Stomach (tissue), 9 donors: ENCODE data around the gene DCST1. TPM values are rescaled to one million over a fixed set of nuclear protein-coding genes. Genes with fewer than 3 reads are reported as not detected.

ENCODE experiments used
- DNase-seq, 2 donors: peaks; one replicate each; pipeline versions ENCODE4 v3.0.0 to v3.0.0-alpha.2; 2013 to 2019
- H3K27ac ChIP-seq, 5 donors: fragments of 200-600 bp in 4 of 5; sonication (generic) in 4 of 5; one replicate each; pipeline ENCODE4 v1.5.1; 2013 to 2019; ENCODE audit warnings: mild to moderate bottlenecking in 1 of 5, moderate library complexity in 1 of 5
- H3K27me3 ChIP-seq, 3 donors: fragments of 200-600 bp; sonication (generic); one replicate each; pipeline ENCODE4 v1.5.1; 2017 to 2019; ENCODE audit warnings: mixed run types in 1 of 3
- H3K36me3 ChIP-seq, 4 donors: fragments of 200-600 bp; sonication (generic); 1 replicate in 3 of 4; 2 replicates in 1 of 4; pipeline ENCODE4 v1.5.1; 2016 to 2019
- H3K4me1 ChIP-seq, 4 donors: fragments of 200-600 bp; sonication (generic); one replicate each; pipeline ENCODE4 v1.5.1; 2016 to 2019
- H3K4me3 ChIP-seq, 4 donors: fragments of 200-600 bp; sonication (generic) in 3 of 4; one replicate each; pipeline ENCODE4 v1.5.1; 2016 to 2019; ENCODE audit warnings: mild to moderate bottlenecking in 1 of 4
- H3K9me3 ChIP-seq, 4 donors: fragments of 200-600 bp; sonication (generic); one replicate each; pipeline ENCODE4 v1.5.1; 2016 to 2019
- CTCF ChIP-seq, 7 experiments: fragments of 450-650 bp in 4 of 7; fragments of 200-600 bp in 3 of 7; sonication (generic) in 3 of 7; IDR thresholded peaks; one replicate each; pipeline ENCODE4 v1.5.1; 2016 to 2019; ENCODE audit warnings: antibody characterized with exemption in 7 of 7, control low read depth in 2 of 7, mild to moderate bottlenecking in 1 of 7
- EP300 ChIP-seq: sonication (generic); formaldehyde crosslinking; IDR thresholded peaks from one replicate; pipeline ENCODE4 v1.6.1; 2017; ENCODE audit warnings: antibody characterized with exemption
- POLR2A ChIP-seq, 4 donors: fragments of 450-650 bp; IDR thresholded peaks; one replicate each; pipeline ENCODE4 v1.6.1; 2016; ENCODE audit warnings: antibody characterized with exemption in 4 of 4, control low read depth in 2 of 4, mild to moderate bottlenecking in 1 of 4, moderate library complexity in 1 of 4
- POLR2AphosphoS5 ChIP-seq, 3 donors: sonication (generic); formaldehyde crosslinking; IDR thresholded peaks; one replicate each; pipeline ENCODE4 v1.6.1; 2016; ENCODE audit warnings: antibody characterized with exemption in 3 of 3
- WGBS, 5 donors: extraction: QIAGEN DNeasy Blood & Tissue Kit in 3 of 5; methylation state at CpG; one replicate each; pipeline versions ENCODE4 v1.1.5 to v1.1.7; 2013 to 2018; 5-methylcytosine and 5-hydroxymethylcytosine counted together
- intact Hi-C: fragments of 100-400 bp; cut with DNase I; formaldehyde crosslinking; loops from one replicate; pipeline ENCODE4 v1.15.1; 2023; ENCODE audit warnings: low total_unique reads
- polyA plus RNA-seq, 3 donors: library from polyadenylated mRNA; stranded (reverse); fragments of 200-250 nt; gene quantifications; one replicate each; pipeline ENCODE4 v1.2.3, GENCODE V29; 2013
- total RNA-seq, 5 donors: library from RNA; depleted of rRNA; stranded (reverse); fragments of >200 nt; gene quantifications; one replicate each; pipeline versions ENCODE4 v1.1.0 to v1.2.3, GENCODE V29; 2014 to 2016
- donor health status: healthy with polysubstance abuse.
- donor health status: Bipolar disorder and iron deficiency.
- donor health status: healthy.

DCST1 gene
- total and polyA plus RNA-seq, 8 donors = 0.13 to 0.89 (median 0.18) TPM; not detected in 5

DNA sequence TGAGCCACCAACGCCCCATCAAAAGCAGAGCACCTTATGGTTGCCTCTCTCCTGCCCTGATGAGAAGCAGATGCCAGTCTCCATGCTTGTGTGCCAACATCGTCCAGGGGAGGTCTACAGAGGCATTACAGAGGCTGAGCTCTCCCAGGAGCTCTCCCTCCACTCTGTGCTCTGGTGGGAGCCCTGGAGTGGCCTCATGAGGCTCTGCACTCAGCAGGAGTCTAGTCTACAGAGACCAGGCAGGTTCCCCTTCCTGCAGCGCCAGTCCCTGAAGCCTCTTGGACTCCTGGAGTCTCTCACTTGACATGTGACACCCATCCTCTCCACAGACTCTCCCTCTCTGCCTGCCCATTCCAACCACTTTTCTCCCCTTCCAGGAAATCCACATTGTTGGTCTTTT, 3.4 kb downstream of the DCST1 start:
- Histone ChIP-seq H3K27ac (no peak overlapping the region), H3K9me3 (no peaks in the 10 kb centered on the region), H3K4me3 (no peak overlapping the region), H3K4me1 (peaks cover 12 to 16% (median 12%) of the 10 kb centered on the region in 4 donors), H3K36me3 (no peaks in the 10 kb centered on the region), H3K27me3 (no peaks in the 10 kb centered on the region)
- intact Hi-C loops = no loop called here
- no peak for DNase-seq
- 87 to 96% (median 94%) methylated on average over 3 of the region's 3 CpGs for WGBS, 5 donors
- no peak for TF ChIP-seq POLR2AphosphoS5 (IDR thresholded peaks at IDR 0.05)

DNA sequence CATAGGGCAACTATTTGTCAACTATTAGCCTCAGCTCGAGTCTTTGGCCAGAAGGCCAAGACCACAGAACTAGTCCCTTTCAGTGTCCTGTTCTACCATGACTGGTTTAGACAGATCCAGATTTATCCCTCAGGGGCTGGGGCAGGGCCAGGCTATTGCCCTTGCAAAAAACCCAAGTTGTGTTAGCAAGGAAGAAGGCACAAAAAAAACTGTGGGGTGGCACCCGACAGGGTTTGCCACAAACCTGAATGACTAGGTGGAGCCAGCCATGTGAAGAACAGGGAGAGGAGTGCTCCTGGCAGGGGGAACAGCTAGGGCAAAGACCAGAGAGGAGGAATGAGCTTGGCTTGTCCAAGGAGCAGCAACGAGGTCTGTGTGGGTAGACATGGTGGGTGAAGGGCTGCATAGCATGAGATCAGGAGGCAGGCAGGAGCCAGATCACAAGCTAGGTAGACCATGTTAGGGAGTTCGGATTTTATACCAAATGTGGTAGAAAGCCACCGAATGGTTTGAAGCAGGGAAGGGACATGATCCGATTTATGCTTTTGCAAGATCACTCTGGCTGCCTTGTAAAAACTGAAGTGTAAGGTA, 4.3 kb downstream of the DCST1 start:
- TF ChIP-seq POLR2A (IDR thresholded peaks at IDR 0.05) (no peak), POLR2AphosphoS5 (IDR thresholded peaks at IDR 0.05) (no peak), EP300 (no peak), CTCF (IDR thresholded peaks at IDR 0.05) (no peak)
- DNase-seq = no peak
- peaks cover 12 to 18% (median 15%) of the 10 kb centered on the region in 4 donors for H3K4me1 ChIP-seq
- H3K36me3 ChIP-seq = no peaks in the 10 kb centered on the region
- no peaks in the 10 kb centered on the region for H3K27me3 ChIP-seq
- intact Hi-C loops = no loop called here
- peak overlapping the region in 2 of 5 donors; percentile 45 to 59 for H3K27ac ChIP-seq
- 70 to 80% (median 75%) methylated on average over 6 of the region's 6 CpGs for WGBS, 5 donors
- H3K4me3 ChIP-seq = no peak overlapping the region
- H3K9me3 ChIP-seq = no peaks in the 10 kb centered on the region

- WGBS, 5 donors = 22 to 32% (median 24%) methylated on average over 8 of the region's 8 CpGs
- Histone ChIP-seq H3K4me1 (peaks cover 12 to 26% (median 20%) of the 10 kb centered on the region in 4 donors), H3K36me3 (no peaks in the 10 kb centered on the region), H3K27me3 (no peaks in the 10 kb centered on the region), H3K4me3 (no peak overlapping the region), H3K27ac (peak overlapping the region in 3 of 5 donors; percentile 45 to 59 (median 48)), H3K9me3 (no peaks in the 10 kb centered on the region)
- intact Hi-C loops = no loop called here
- no peak for TF ChIP-seq POLR2A (IDR thresholded peaks at IDR 0.05)
- TF ChIP-seq POLR2AphosphoS5 (IDR thresholded peaks at IDR 0.05) = peak in 2 of 3 donors; percentile 8 to 58
- DNase-seq = peak; percentile 61 to 66
These were observed 5.1 kb downstream of the DCST1 start for GRCh38 chr1:155038602-155039307.

DNA sequence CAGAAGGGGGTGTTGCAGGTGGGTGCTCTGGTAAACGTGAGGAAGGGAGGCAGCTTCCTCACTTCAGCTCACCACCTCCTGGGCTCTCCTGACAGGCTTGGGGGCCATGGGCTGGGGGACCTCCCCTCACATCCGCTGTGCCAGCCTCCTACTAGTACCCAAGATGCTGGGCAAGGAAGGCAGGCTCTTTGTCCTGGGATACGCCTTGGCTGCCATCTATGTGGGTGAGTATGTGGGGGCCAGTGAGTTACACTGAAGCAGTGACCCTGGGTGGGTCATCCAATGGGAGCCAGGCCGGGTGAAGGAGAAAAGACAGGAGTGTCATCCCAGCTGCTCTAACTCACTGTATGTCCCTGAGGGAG, 5.7 kb downstream of the DCST1 start:
- TF ChIP-seq POLR2A (IDR thresholded peaks at IDR 0.05) (no peak), EP300 (no peak), POLR2AphosphoS5 (IDR thresholded peaks at IDR 0.05) (no peak), CTCF (IDR thresholded peaks at IDR 0.05) (no peak)
- no peaks in the 10 kb centered on the region for H3K27me3 ChIP-seq
- 70 to 84% (median 76%) methylated on average over 3 to 4 of the region's 4 CpGs for WGBS, 5 donors
- intact Hi-C loops = no loop called here
- H3K4me3 ChIP-seq = no peak overlapping the region
- H3K4me1 ChIP-seq = peaks cover 16 to 31% (median 25%) of the 10 kb centered on the region in 4 donors
- no peaks in the 10 kb centered on the region for H3K9me3 ChIP-seq
- peak overlapping the region in 2 of 5 donors; percentile 45 to 59 for H3K27ac ChIP-seq
- DNase-seq = no peak
- H3K36me3 ChIP-seq = no peaks in the 10 kb centered on the region

GRCh38 chr1:155040358-155041093, 6.9 kb downstream of the DCST1 start:
- Histone ChIP-seq H3K36me3 (no peaks in the 10 kb centered on the region), H3K9me3 (no peaks in the 10 kb centered on the region), H3K4me1 (peaks cover 24 to 44% (median 36%) of the 10 kb centered on the region in 4 donors), H3K27ac (no peak overlapping the region), H3K4me3 (no peak overlapping the region), H3K27me3 (no peaks in the 10 kb centered on the region)
- intact Hi-C loops = no loop called here
- TF ChIP-seq POLR2AphosphoS5 (IDR thresholded peaks at IDR 0.05) (no peak), POLR2A (IDR thresholded peaks at IDR 0.05) (no peak), EP300 (no peak), CTCF (IDR thresholded peaks at IDR 0.05) (no peak)
- WGBS, 5 donors = 86 to 92% (median 91%) methylated on average over 12 to 14 of the region's 14 CpGs
- no peak for DNase-seq
